HepG2 (cell line): ENCODE measurements around the gene LAMP2. TPM values are rescaled to one million over a fixed set of nuclear protein-coding genes. Genes with fewer than 3 reads are reported as not detected.

ENCODE experiments used
- ATAC-seq: fragments of 200-7000 bp; cut with Tn5 transposase; 3 replicates; pipeline ENCODE4 v1.9.1; 2020; ENCODE audit warnings: mild to moderate bottlenecking, moderate library complexity
- BruUV-seq: library from RNA; stranded (reverse); fragments of 400-500 nt; replicated peaks from 2 replicates; lab custom pipeline; 2021; lab: Mats Ljungman, UMichigan
- CTCF ChIA-PET: fragments of 300-600 bp; formaldehyde crosslinking; extraction: SDS; loops from one replicate; lab custom pipeline; 2021; ENCODE audit warnings: low total read pairs, inconsistent platforms, low intra/inter-chr PET ratio; lab: Yijun Ruan, JAX
- POLR2A ChIA-PET: fragments of 350-600 bp; sonication (Branson Sonifier 250); formaldehyde crosslinking; loops from one replicate; lab custom pipeline; 2020; ENCODE audit warnings: antibody characterized with exemption, inconsistent platforms; lab: Yijun Ruan, JAX
- DNase-seq: peaks from one replicate; pipeline ENCODE4 v3.0.0-alpha.2; 2015; ENCODE audit warnings: low spot score
- FAIRE-seq: peaks from 3 replicates; lab custom pipeline; 2011; peaks lifted over from hg19 to GRCh38; lab: Jason Lieb, UNC
- H2AFZ ChIP-seq: one replicate; pipeline ENCODE4 v1.6.1; 2011; ENCODE audit warnings: low read length, inconsistent platforms
- H3K27ac ChIP-seq: fragments of 300-600 bp; 3 replicates; pipeline ENCODE4 v1.8.0; 2011; ENCODE audit warnings: mixed run types, mild to moderate bottlenecking, mixed read lengths, low read length, inconsistent platforms; ENCODE audit not compliant: insufficient read depth; ENCODE audit errors: extremely low read length
- H3K27me3 ChIP-seq, 2 experiments: fragments of 200-600 bp in 1 of 2; 2 replicates in 1 of 2; 3 replicates in 1 of 2; pipeline versions ENCODE4 v1.6.0 to v1.8.0; 2011; ENCODE audit warnings: low read length in 2 of 2, mild to moderate bottlenecking in 2 of 2, moderate library complexity in 2 of 2, inconsistent platforms in 1 of 2; ENCODE audit not compliant: insufficient read depth in 2 of 2, control insufficient read depth in 1 of 2
- H3K36me3 ChIP-seq, 2 experiments: fragments of 200-600 bp in 1 of 2; replicated peaks in 1 of 2; 2 replicates in 1 of 2; 3 replicates in 1 of 2; pipeline versions ENCODE4 v1.5.1 to v1.8.0; 2011; ENCODE audit warnings: low read length in 2 of 2, inconsistent platforms in 1 of 2; ENCODE audit not compliant: insufficient read depth in 2 of 2, control insufficient read depth in 1 of 2
- H3K4me1 ChIP-seq: 2 replicates; pipeline ENCODE4 v1.5.1; 2012; ENCODE audit warnings: low read length, inconsistent platforms; ENCODE audit not compliant: insufficient read depth
- H3K4me2 ChIP-seq: 2 replicates; pipeline ENCODE4 v1.6.0; 2011; ENCODE audit warnings: low read depth, low read length, inconsistent platforms
- H3K4me3 ChIP-seq, 3 experiments: fragments of 200-600 bp in 1 of 3; sonication (generic), shearing (Covaris generic) in 1 of 3; replicated peaks in 1 of 3; 2 replicates each; pipeline ENCODE4 v1.5.1; 2011 to 2016; ENCODE audit warnings: low read length in 3 of 3, inconsistent platforms in 2 of 3, low read depth in 2 of 3, mild to moderate bottlenecking in 2 of 3, control low read depth in 1 of 3, mixed read lengths in 1 of 3; ENCODE audit not compliant: insufficient read depth in 1 of 3
- H3K79me2 ChIP-seq: one replicate; pipeline ENCODE4 v1.6.1; 2011; ENCODE audit warnings: low read length, inconsistent platforms; ENCODE audit not compliant: insufficient read depth
- H3K9ac ChIP-seq: 2 replicates; pipeline ENCODE4 v1.6.0; 2011; ENCODE audit warnings: mild to moderate bottlenecking, low read depth, low read length, inconsistent platforms; ENCODE audit not compliant: insufficient read depth
- H3K9me3 ChIP-seq: 2 replicates; pipeline ENCODE4 v1.5.1; 2012; ENCODE audit warnings: mild to moderate bottlenecking, low read length
- H4K20me1 ChIP-seq: 2 replicates; pipeline ENCODE4 v1.6.0; 2011; ENCODE audit warnings: inconsistent platforms, mild to moderate bottlenecking, low read length, moderate library complexity; ENCODE audit not compliant: insufficient read depth
- CTCF ChIP-seq: sonication (generic); formaldehyde crosslinking; IDR thresholded peaks from 2 replicates; pipeline ENCODE4 v1.5.0; 2020; ENCODE audit warnings: mild to moderate bottlenecking, missing genetic modification reagents, moderate library complexity
- GATAD2A ChIP-seq: IDR thresholded peaks from 2 replicates; pipeline ENCODE4 v1.6.1; 2016
- GLI4 ChIP-seq: sonication (generic); formaldehyde crosslinking; IDR thresholded peaks from 2 replicates; pipeline ENCODE4 v1.5.1; 2020; ENCODE audit warnings: missing genetic modification reagents, mild to moderate bottlenecking, moderate library complexity, borderline replicate concordance
- HNRNPK ChIP-seq: fragments of 200-400 bp; formaldehyde crosslinking; IDR thresholded peaks from 2 replicates; pipeline ENCODE4 v1.6.1; 2018; ENCODE audit warnings: low read length, low read depth, moderate library complexity, mild to moderate bottlenecking; ENCODE audit not compliant: poor library complexity, severe bottlenecking
- PAWR ChIP-seq: sonication (generic); formaldehyde crosslinking; IDR thresholded peaks from 2 replicates; pipeline ENCODE4 v1.4.0; 2020; ENCODE audit warnings: missing genetic modification reagents, mild to moderate bottlenecking, borderline replicate concordance
- STAG1 ChIP-seq: sonication (generic); formaldehyde crosslinking; IDR thresholded peaks from 2 replicates; pipeline ENCODE4 v1.4.0; 2020; ENCODE audit warnings: missing genetic modification reagents
- ZNF382 ChIP-seq: sonication (generic); formaldehyde crosslinking; IDR thresholded peaks from 2 replicates; pipeline ENCODE4 v1.5.0; 2020; ENCODE audit warnings: missing genetic modification reagents, mild to moderate bottlenecking, borderline replicate concordance
- ZNF615 ChIP-seq: sonication (generic); formaldehyde crosslinking; IDR thresholded peaks from 2 replicates; pipeline ENCODE4 v1.5.0; 2020; ENCODE audit warnings: mild to moderate bottlenecking, missing genetic modification reagents, borderline replicate concordance
- ZSCAN5A ChIP-seq: sonication (generic); formaldehyde crosslinking; IDR thresholded peaks from 2 replicates; pipeline ENCODE4 v1.8.0; 2022; ENCODE audit warnings: mild to moderate bottlenecking, missing genetic modification reagents, borderline replicate concordance
- WGBS: methylation state at CpG from one replicate; pipeline ENCODE4 v1.1.6; 2017; ENCODE audit warnings: low lambda C conversion rate; 5-methylcytosine and 5-hydroxymethylcytosine counted together
- in situ Hi-C: cut with HindIII; loops from 2 replicates; pipeline ENCODE4 v1.10.0; 2017; ENCODE audit warnings: low pct_unique_long_range_greater_than_20kb; ENCODE audit not compliant: extremely low pct_ligation_motif_present
- intact Hi-C: fragments of 100-400 bp; cut with micrococcal nuclease; formaldehyde crosslinking; loops from one replicate; pipeline ENCODE4 v1.10.0; 2022; ENCODE audit not compliant: unreplicated experiment
- polyA plus RNA-seq, 8 experiments: library from polyadenylated mRNA; depleted of rRNA in 3 of 8; stranded (reverse) in 7 of 8; unstranded in 1 of 8; fragments of >200 nt; fragmentation: Illumina TruSeq in 4 of 8; extraction: Trizol in 4 of 8; gene quantifications; 2 replicates each; pipeline versions ENCODE4 v1.2.1 to v1.2.3, GENCODE V29; 2011 to 2016; ENCODE audit warnings: low read depth in 4 of 8, missing spikeins in 1 of 8, mixed read lengths in 1 of 8; ENCODE audit not compliant: insufficient read depth in 1 of 8
- total RNA-seq, 5 experiments: library from RNA; depleted of rRNA; stranded (reverse); fragments of >200 nt; fragmentation: Illumina TruSeq; extraction: Trizol; gene quantifications; 2 replicates each; pipeline ENCODE4 v1.2.3, GENCODE V29; 2016; ENCODE audit warnings: low read depth in 1 of 5

Gene LAMP2
- total and polyA plus RNA-seq, 2 of the 13 experiments (the other 11 are each of a cell fraction or from before 2014, with no cell fraction given), result 127 to 170 TPM

- H3K36me3 ChIP-seq, result peaks cover 1 to 16% of the 10 kb centered on the region in 2 experiments; a peak in 3 of 5 replicates
- H3K9me3 ChIP-seq, result no peaks in the 10 kb centered on the region
- ATAC-seq (peak; percentile 46; the same call in 2 of the 3 replicates), FAIRE-seq (peak; percentile 76), DNase-seq (peak; percentile 4)
- 92% methylated on average over 3 of the region's 3 CpGs for WGBS
- ChIA-PET POLR2A (interaction anchor here (0.7 kb wide), 1 partner anchor 1524 kb away, joined by 3 read pairs; no protein-coding TSS in a partner anchor), CTCF (no interaction called here)
- H2AFZ ChIP-seq, result no peak overlapping the region
- TF ChIP-seq ZNF615 (no peak), PAWR (no peak), CTCF (CRISPR knock-in tag) (peak; percentile 29; the same call in 1 of the 2 replicates), ZNF382 (no peak)
- peaks cover 3% of the 10 kb centered on the region for H3K79me2 ChIP-seq
- no peak overlapping the region for H3K4me3 ChIP-seq
- in situ Hi-C loops (loop anchor here (25.0 kb wide), 1 partner anchor 215 kb away; no protein-coding TSS in a partner anchor), intact Hi-C loops (no loop called here)
- H3K27ac ChIP-seq, result no peak overlapping the region
- no peak overlapping the region for H3K4me2 ChIP-seq
- BruUV-seq, result no TSS peak
- no peaks in the 10 kb centered on the region for H3K27me3 ChIP-seq
- H3K9ac ChIP-seq, result no peak overlapping the region
- no peaks in the 10 kb centered on the region for H4K20me1 ChIP-seq
- no peaks in the 10 kb centered on the region for H3K4me1 ChIP-seq
These were observed 17.0 kb downstream of the LAMP2 start for GRCh38 chrX:120452131-120452530.

- H2AFZ ChIP-seq, result no peak overlapping the region
- no peaks in the 10 kb centered on the region for H3K79me2 ChIP-seq
- in situ Hi-C loops (loop anchor here (25.0 kb wide), 1 partner anchor 213 kb away; no protein-coding TSS in a partner anchor), intact Hi-C loops (no loop called here)
- TF ChIP-seq ZSCAN5A (CRISPR knock-in tag), result no peak
- TF ChIP-seq GATAD2A (CRISPR knock-in tag), result no peak
- no peak for TF ChIP-seq HNRNPK
- peak; percentile 26 for TF ChIP-seq CTCF (CRISPR knock-in tag)
- peak; percentile 15; the same call in 1 of the 2 replicates for TF ChIP-seq STAG1 (CRISPR knock-in tag)
- no peak for TF ChIP-seq GLI4 (CRISPR knock-in tag)
- no peak overlapping the region for H3K4me3 ChIP-seq
- H3K36me3 ChIP-seq, result peaks cover 1 to 30% of the 10 kb centered on the region in 2 experiments; a peak in 4 of 5 replicates
- no peak for ATAC-seq
- FAIRE-seq, result no peak
- CTCF ChIA-PET, result no interaction called here
- DNase-seq, result no peak
- H3K9me3 ChIP-seq, result no peaks in the 10 kb centered on the region
- WGBS, result 100% methylated on average over 3 of the region's 3 CpGs
- H3K27ac ChIP-seq, result no peak overlapping the region
- no peaks in the 10 kb centered on the region for H4K20me1 ChIP-seq
- POLR2A ChIA-PET, result no interaction called here
- no peak overlapping the region for H3K9ac ChIP-seq
- H3K4me2 ChIP-seq, result no peak overlapping the region
- H3K27me3 ChIP-seq, result no peaks in the 10 kb centered on the region
- no peaks in the 10 kb centered on the region for H3K4me1 ChIP-seq
- BruUV-seq, result no TSS peak
These were observed 18.9 kb downstream of the LAMP2 start for GRCh38 chrX:120450163-120450562.
